Lower lobe of right lung (tissue), 2 donors: Measurements from ENCODE around the gene UNC50. TPM values are rescaled to one million over a fixed set of nuclear protein-coding genes. Genes with fewer than 3 reads are reported as not detected.

ENCODE experiments used
- ATAC-seq, 2 donors: fragments of 200-7000 bp; cut with Tn5 transposase; one replicate each; pipeline ENCODE4 v1.9.1; 2020 to 2022; ENCODE audit warnings: mild to moderate bottlenecking in 2 of 2, moderate library complexity in 2 of 2
- DNase-seq: peaks from one replicate; pipeline ENCODE4 v3.0.0-alpha.2; 2020
- H3K27ac ChIP-seq: fragments of 200-600 bp; one replicate; pipeline ENCODE4 v1.8.0; 2022
- H3K27me3 ChIP-seq: fragments of 200-600 bp; one replicate; pipeline ENCODE4 v1.8.0; 2022; ENCODE audit warnings: low read depth
- H3K36me3 ChIP-seq: fragments of 200-600 bp; one replicate; pipeline ENCODE4 v1.8.0; 2022; ENCODE audit warnings: mild to moderate bottlenecking
- H3K4me1 ChIP-seq: fragments of 200-600 bp; one replicate; pipeline ENCODE4 v1.8.0; 2022
- H3K4me3 ChIP-seq: fragments of 200-600 bp; one replicate; pipeline ENCODE4 v1.8.0; 2022; ENCODE audit warnings: mild to moderate bottlenecking
- H3K9me3 ChIP-seq: fragments of 200-600 bp; one replicate; pipeline ENCODE4 v1.8.0; 2022
- intact Hi-C: fragments of 100-400 bp; cut with DNase I; formaldehyde crosslinking; loops from one replicate; pipeline ENCODE4 v1.11.0; 2022
- long read RNA-seq: library from polyadenylated mRNA; unstranded; transcript quantifications from one replicate; pipeline ENCODE4 v2.0.0, GENCODE V29; 2021
- total RNA-seq: library from RNA; stranded (reverse); fragmentation: NEBNext Ultra II Directional; extraction: Animal tissue kit (Norgen Biotek cat#: 25700); gene quantifications from one replicate; pipeline ENCODE4 v1.2.1, GENCODE V29; 2021
- TF ChIP-seq, protein P1 (sequence below): fragments of 200-600 bp; IDR thresholded peaks from one replicate; pipeline ENCODE4 v1.8.0; 2022; ENCODE audit warnings: antibody characterized with exemption, mild to moderate bottlenecking
- donor health status: DM: no; HTN: yes; CAD: no; lungs with severe emphysema.

The UNC50 gene, protein sequence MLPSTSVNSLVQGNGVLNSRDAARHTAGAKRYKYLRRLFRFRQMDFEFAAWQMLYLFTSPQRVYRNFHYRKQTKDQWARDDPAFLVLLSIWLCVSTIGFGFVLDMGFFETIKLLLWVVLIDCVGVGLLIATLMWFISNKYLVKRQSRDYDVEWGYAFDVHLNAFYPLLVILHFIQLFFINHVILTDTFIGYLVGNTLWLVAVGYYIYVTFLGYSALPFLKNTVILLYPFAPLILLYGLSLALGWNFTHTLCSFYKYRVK
- 53.7 TPM for total RNA-seq
- long read RNA-seq, transcript UNC50-201 (6 exons, 1,143 nt) = major isoform, 52 of 82 reads
- long read RNA-seq, partial matches to known transcripts = 7 of 82 reads
- long read RNA-seq, other reads (novel, unspliced or antisense) = 21 of 82 reads

DNA sequence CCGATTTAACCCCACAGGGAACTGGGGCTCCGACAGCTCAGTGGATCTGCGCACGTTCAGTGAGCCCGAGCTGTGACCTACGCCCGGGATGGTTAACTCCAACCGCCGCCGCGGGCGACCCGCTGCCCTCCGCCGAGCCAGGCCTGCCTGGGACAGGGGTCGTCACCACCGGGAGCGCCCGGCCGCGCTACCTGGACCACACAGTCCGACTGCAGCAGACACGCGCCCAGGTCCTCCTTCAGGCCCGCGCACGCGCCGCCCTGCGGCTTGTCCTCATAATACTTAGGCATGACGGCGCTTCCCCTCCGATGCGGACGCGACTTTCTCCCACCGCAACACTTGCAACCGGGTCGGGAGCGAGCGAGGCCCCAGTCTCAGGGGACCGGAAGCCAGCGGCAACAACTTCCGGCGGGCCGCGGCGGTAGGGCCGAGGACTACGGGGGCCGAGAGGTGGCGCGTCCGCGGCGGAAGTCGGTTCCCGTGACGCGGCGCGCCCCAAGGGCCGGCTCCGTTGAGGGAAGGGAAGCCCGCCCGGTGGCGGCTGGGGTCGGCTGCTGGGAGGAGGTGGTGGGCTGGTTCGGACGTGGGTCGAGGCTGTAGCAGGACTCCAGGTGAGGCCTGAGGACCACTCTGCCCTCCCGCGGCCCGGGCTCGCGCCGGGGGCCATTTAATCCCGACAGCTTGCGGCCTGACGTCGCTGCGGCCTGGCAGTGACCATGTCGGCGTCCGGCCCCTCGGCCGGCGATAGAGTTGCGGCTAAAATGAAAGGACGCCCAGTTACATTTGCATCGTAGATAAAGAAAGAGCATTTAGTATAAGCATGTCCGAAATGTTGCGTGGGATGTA is at the start of gene UNC50, which contains the start of gene COA5:
UNC50 (plus strand) TSS at position 474 of the 846 bp plus-strand sequence. CDS start 1,171 bp downstream, outside the sequence.
COA5 (minus strand) TSS at position 397 of the 846 bp plus-strand sequence; CDS start at position 290, 107 bp downstream.
- TF ChIP-seq, protein P1, sequence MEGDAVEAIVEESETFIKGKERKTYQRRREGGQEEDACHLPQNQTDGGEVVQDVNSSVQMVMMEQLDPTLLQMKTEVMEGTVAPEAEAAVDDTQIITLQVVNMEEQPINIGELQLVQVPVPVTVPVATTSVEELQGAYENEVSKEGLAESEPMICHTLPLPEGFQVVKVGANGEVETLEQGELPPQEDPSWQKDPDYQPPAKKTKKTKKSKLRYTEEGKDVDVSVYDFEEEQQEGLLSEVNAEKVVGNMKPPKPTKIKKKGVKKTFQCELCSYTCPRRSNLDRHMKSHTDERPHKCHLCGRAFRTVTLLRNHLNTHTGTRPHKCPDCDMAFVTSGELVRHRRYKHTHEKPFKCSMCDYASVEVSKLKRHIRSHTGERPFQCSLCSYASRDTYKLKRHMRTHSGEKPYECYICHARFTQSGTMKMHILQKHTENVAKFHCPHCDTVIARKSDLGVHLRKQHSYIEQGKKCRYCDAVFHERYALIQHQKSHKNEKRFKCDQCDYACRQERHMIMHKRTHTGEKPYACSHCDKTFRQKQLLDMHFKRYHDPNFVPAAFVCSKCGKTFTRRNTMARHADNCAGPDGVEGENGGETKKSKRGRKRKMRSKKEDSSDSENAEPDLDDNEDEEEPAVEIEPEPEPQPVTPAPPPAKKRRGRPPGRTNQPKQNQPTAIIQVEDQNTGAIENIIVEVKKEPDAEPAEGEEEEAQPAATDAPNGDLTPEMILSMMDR = no peak

DNA sequence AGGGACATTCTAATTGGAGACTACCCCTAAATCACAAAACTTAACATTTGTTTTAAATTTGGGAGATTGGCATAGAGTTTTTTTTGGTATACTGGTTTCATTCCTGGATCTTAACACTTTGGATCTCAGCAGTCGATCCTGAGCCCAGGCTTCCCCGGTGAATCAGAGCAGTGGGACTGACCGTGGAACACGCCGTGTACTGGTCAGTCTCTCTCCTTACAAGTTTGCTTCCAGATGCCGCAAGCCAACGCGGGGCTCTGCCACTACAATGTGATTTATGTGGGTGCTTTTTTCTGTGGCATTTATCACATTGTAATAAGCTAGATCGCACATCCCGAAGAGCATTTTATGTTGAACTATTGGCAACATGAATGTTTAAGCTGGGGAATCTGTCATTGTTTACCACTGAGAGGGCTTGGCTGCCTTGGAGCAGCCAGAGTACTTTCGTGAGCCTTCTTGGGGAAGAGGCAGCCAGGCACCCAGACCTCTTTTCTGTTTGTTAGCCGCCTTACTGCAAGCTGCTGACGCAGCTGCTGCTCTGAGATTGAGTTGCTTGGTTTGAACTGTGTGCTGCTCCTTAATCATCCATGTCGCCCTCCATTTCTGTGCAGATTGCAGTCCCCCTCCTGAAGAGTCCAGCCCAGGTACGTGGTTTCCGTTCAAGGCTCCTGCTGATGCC is 49.4 kb upstream of the UNC50 start:
- TF ChIP-seq, protein P1 = no peak
- intact Hi-C loops = no loop called here
- no peak for ATAC-seq

More for the DNA sequence above, at the start of gene UNC50, which contains the start of gene COA5:
- Histone ChIP-seq H3K4me3 (peak within 1 kb of the TSS; percentile 99), H3K27ac (peak within 1 kb of the TSS; percentile 99), H3K36me3 (peaks cover 33% of the 10 kb centered on the region), H3K4me1 (peaks cover 54% of the 10 kb centered on the region), H3K27me3 (no peaks in the 10 kb centered on the region), H3K9me3 (no peaks in the 10 kb centered on the region)
- peak; percentile 95 for DNase-seq
- intact Hi-C loops = no loop called here
- peak; percentile 98 to 99 for ATAC-seq

DNA sequence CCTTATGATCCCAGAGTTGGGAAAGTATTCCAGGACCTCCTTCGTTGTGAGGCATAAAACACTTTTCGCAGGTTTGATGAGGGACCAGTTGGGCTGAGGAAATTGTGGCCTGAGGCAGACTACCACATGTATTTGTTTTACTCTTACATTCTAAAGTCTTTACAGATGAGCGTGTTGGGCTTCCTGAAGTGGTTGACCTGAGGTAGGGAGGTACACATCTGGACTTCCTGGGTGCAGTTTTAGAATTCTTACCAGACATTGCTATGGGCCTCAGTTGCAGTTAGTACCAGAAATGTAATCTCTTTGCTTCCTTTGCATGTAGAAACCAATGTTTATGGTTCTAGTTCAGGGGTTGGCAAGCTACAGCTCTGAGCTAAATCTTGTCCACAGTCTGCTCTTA is 48.8 kb upstream of the UNC50 start:
- ATAC-seq (no peak), DNase-seq (no peak)
- intact Hi-C loops = no loop called here
- Histone ChIP-seq H3K27ac (no peak overlapping the region), H3K4me3 (no peak overlapping the region), H3K9me3 (no peaks in the 10 kb centered on the region), H3K36me3 (peaks cover 68% of the 10 kb centered on the region), H3K27me3 (no peaks in the 10 kb centered on the region), H3K4me1 (peaks cover 10% of the 10 kb centered on the region)
- TF ChIP-seq, protein P1 = no peak

More for the DNA sequence above, 49.4 kb upstream of the UNC50 start:
- no peak for DNase-seq
- H3K4me3 ChIP-seq = no peak overlapping the region
- H3K27ac ChIP-seq = no peak overlapping the region
- H3K4me1 ChIP-seq = peaks cover 10% of the 10 kb centered on the region
- H3K9me3 ChIP-seq = no peaks in the 10 kb centered on the region
- H3K36me3 ChIP-seq = peaks cover 68% of the 10 kb centered on the region
- H3K27me3 ChIP-seq = no peaks in the 10 kb centered on the region

DNA sequence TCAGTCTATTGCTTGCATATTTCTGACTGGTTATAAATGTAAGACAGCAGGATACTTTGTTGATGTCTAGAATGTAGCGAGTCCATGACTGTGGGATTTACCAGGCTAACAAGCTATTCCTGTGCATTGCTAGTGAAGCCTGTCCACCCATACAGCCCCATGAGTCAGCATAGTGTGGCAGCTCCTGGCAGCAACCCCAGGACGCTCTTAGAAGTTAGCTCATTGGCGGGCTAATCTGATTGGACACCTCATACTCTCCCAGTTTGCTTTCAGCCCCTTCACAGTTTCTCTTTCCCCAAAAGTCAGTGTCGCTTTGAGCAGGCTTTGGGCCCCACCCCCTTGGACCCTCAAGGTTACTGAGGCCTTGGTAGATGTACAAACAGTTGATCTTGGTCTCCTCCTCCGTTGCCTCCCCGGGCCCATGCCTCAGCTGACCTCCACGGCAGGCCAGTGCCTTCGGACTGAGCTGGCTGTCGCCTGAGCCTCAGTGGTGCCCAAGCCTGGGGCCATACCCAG is 48.1 kb upstream of the UNC50 start:
- DNase-seq = no peak
- no peak overlapping the region for H3K4me3 ChIP-seq
- intact Hi-C loops = no loop called here
- no peaks in the 10 kb centered on the region for H3K9me3 ChIP-seq
- peaks cover 68% of the 10 kb centered on the region for H3K36me3 ChIP-seq
- H3K4me1 ChIP-seq = peaks cover 10% of the 10 kb centered on the region
- H3K27me3 ChIP-seq = no peaks in the 10 kb centered on the region
- no peak for ATAC-seq
- TF ChIP-seq, protein P1 = no peak
- H3K27ac ChIP-seq = no peak overlapping the region

DNA sequence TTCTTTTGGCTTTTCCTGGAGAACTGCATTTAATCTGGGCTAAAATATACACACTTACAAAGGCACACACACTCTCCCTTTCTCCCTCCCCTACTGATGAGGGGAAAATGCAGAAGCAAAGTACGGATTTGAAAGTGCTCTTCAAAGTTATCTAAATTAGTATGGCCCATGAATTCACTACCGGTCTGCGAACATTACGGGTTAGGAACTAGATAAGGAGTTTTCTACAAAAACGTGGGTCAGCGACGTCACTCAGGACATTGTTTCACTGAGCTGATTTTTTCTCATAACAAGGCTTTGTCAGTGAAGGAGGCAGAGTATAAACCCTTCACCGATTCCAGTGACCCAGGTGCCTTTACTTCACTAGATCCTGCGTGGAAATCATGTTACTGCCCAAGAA is 47.4 kb upstream of the UNC50 start:
- Histone ChIP-seq H3K4me3 (no peak overlapping the region), H3K36me3 (peaks cover 68% of the 10 kb centered on the region)
- no peak for ATAC-seq

More for the DNA sequence above, 47.4 kb upstream of the UNC50 start:
- TF ChIP-seq, protein P1 = no peak
- no peaks in the 10 kb centered on the region for H3K27me3 ChIP-seq
- intact Hi-C loops = no loop called here
- H3K9me3 ChIP-seq = no peaks in the 10 kb centered on the region
- H3K4me1 ChIP-seq = peaks cover 10% of the 10 kb centered on the region
- no peak for DNase-seq
- no peak overlapping the region for H3K27ac ChIP-seq
